Smooth muscle cell (in vitro differentiated cells): ENCODE measurements around the gene FRYL. TPM values are rescaled to one million over a fixed set of nuclear protein-coding genes. Genes with fewer than 3 reads are reported as not detected.
A peak's percentile ranks its signal among the peaks of the same experiment; 100 is the strongest.
"Not testable (repeated sequence)": the region's sequence is repeated elsewhere in the genome, so short reads cannot be mapped to it uniquely, and the experiment has no call there.

ENCODE experiments used
- DNase-seq: peaks from one replicate; lab custom pipeline; 2025; ENCODE audit not compliant: unreplicated experiment; lab: John Stamatoyannopoulos, UW
- H2AFZ ChIP-seq: fragments of 200-600 bp; sonication (generic); 2 replicates; pipeline ENCODE4 v1.6.0; 2016; ENCODE audit warnings: antibody characterized with exemption, low read depth, mild to moderate bottlenecking
- H3F3A ChIP-seq: fragments of 200-600 bp; sonication (generic); 2 replicates; pipeline ENCODE4 v1.6.0; 2017; ENCODE audit warnings: antibody characterized with exemption, low read depth
- H3K27ac ChIP-seq: fragments of 200-600 bp; sonication (generic); 2 replicates; pipeline ENCODE4 v1.5.1; 2016; ENCODE audit warnings: low read depth, mild to moderate bottlenecking
- H3K27me3 ChIP-seq: fragments of 200-600 bp; sonication (generic); 2 replicates; pipeline ENCODE4 v1.6.1; 2016; ENCODE audit warnings: low read depth, mild to moderate bottlenecking
- H3K36me3 ChIP-seq: fragments of 200-600 bp; sonication (generic); 2 replicates; pipeline ENCODE4 v1.5.1; 2016; ENCODE audit warnings: low read depth
- H3K4me1 ChIP-seq: fragments of 200-600 bp; sonication (generic); 2 replicates; pipeline ENCODE4 v1.5.1; 2016; ENCODE audit warnings: low read depth
- H3K4me2 ChIP-seq: fragments of 200-600 bp; sonication (generic); 2 replicates; pipeline ENCODE4 v1.6.0; 2016; ENCODE audit warnings: mild to moderate bottlenecking
- H3K4me3 ChIP-seq: fragments of 200-600 bp; sonication (generic); 2 replicates; pipeline ENCODE4 v1.5.1; 2016; ENCODE audit warnings: mild to moderate bottlenecking
- H3K79me2 ChIP-seq: fragments of 200-600 bp; sonication (generic); 2 replicates; pipeline ENCODE4 v1.6.0; 2016; ENCODE audit warnings: low read depth, mild to moderate bottlenecking
- H3K9ac ChIP-seq: fragments of 200-600 bp; sonication (generic); 2 replicates; pipeline ENCODE4 v1.6.0; 2016; ENCODE audit warnings: low read depth
- H3K9me3 ChIP-seq: fragments of 200-600 bp; sonication (generic); replicated peaks from 2 replicates; pipeline ENCODE4 v1.5.1; 2016; ENCODE audit warnings: low read depth
- H4K20me1 ChIP-seq: fragments of 200-600 bp; sonication (generic); 2 replicates; pipeline ENCODE4 v1.6.0; 2016; ENCODE audit warnings: low read depth
- CTCF ChIP-seq: fragments of 200-600 bp; sonication (generic); IDR thresholded peaks from 2 replicates; pipeline ENCODE4 v1.5.1; 2017; ENCODE audit warnings: borderline replicate concordance, mild to moderate bottlenecking, antibody characterized with exemption; ENCODE audit not compliant: insufficient read depth, poor library complexity, severe bottlenecking
- WGBS: methylation state at CpG from one replicate; pipeline ENCODE4 v1.1.7; 2016; ENCODE audit warnings: low lambda C conversion rate; 5-methylcytosine and 5-hydroxymethylcytosine counted together
- polyA plus RNA-seq: library from polyadenylated mRNA; unstranded; fragments of >200 nt; fragmentation: Nextera tagmentation; extraction: Ambion mirVana; gene quantifications from 2 replicates; pipeline ENCODE4 v1.2.1, GENCODE V29; 2016
- total RNA-seq: library from RNA; depleted of rRNA; stranded (reverse); fragments of >200 nt; gene quantifications from 2 replicates; pipeline ENCODE4 v1.2.3, GENCODE V29; 2014

FRYL gene
- total and polyA plus RNA-seq, 2 experiments from 2014 or later = 14.9 to 56.6 TPM

- Histone ChIP-seq H3K4me2 (peak overlapping the region; percentile 82), H4K20me1 (no peaks in the 10 kb centered on the region), H3K79me2 (peaks cover 56% of the 10 kb centered on the region), H2AFZ (no peak overlapping the region), H3K4me3 (peak overlapping the region; percentile 38), H3K36me3 (no peaks in the 10 kb centered on the region), H3K9me3 (no peaks in the 10 kb centered on the region), H3F3A (peaks cover 7% of the 10 kb centered on the region), H3K27me3 (no peaks in the 10 kb centered on the region), H3K27ac (peak overlapping the region; percentile 100), H3K9ac (peak overlapping the region; percentile 95), H3K4me1 (peaks cover 36% of the 10 kb centered on the region)
- WGBS = 40% methylated on average over 5 of the region's 5 CpGs
- TF ChIP-seq CTCF = no peak
- DNase-seq = peak; percentile 1
Measured at GRCh38 chr4:48698029-48698971, 81.8 kb downstream of the FRYL start.

GRCh38 chr4:48697516-48697915 lies 82.6 kb downstream of the FRYL start:
- not testable (repeated sequence) for H3K4me3 ChIP-seq, DNase-seq, H4K20me1 ChIP-seq, H3K27me3 ChIP-seq, H3F3A ChIP-seq, H3K36me3 ChIP-seq, H2AFZ ChIP-seq, H3K9me3 ChIP-seq
- Histone ChIP-seq H3K27ac (peak overlapping the region; percentile 100), H3K79me2 (peaks cover 64% of the 10 kb centered on the region), H3K4me1 (peaks cover 32% of the 10 kb centered on the region), H3K9ac (peak overlapping the region; percentile 95), H3K4me2 (peak overlapping the region; percentile 82)
- WGBS = 96% methylated on average over 6 of the region's 6 CpGs

GRCh38 chr4:48694824-48695223 lies 85.3 kb downstream of the FRYL start:
- no peak for TF ChIP-seq CTCF
- Histone ChIP-seq H3K4me2 (no peak overlapping the region), H3F3A (no peaks in the 10 kb centered on the region), H2AFZ (no peak overlapping the region), H4K20me1 (peaks cover 12% of the 10 kb centered on the region), H3K27me3 (no peaks in the 10 kb centered on the region), H3K9ac (no peak overlapping the region), H3K9me3 (no peaks in the 10 kb centered on the region), H3K27ac (no peak overlapping the region), H3K4me3 (no peak overlapping the region), H3K4me1 (peaks cover 28% of the 10 kb centered on the region), H3K36me3 (no peaks in the 10 kb centered on the region), H3K79me2 (peaks cover 75% of the 10 kb centered on the region)
- no peak for DNase-seq
- WGBS = 64% methylated on average over 2 of the region's 2 CpGs

GRCh38 chr4:48693856-48694574 lies 86.1 kb downstream of the FRYL start:
- Histone ChIP-seq H3K4me3 (no peak overlapping the region), H2AFZ (no peak overlapping the region), H3K9me3 (no peaks in the 10 kb centered on the region), H3K79me2 (peaks cover 79% of the 10 kb centered on the region), H3K4me1 (peaks cover 20% of the 10 kb centered on the region), H4K20me1 (peaks cover 19% of the 10 kb centered on the region), H3K27ac (no peak overlapping the region), H3F3A (no peaks in the 10 kb centered on the region), H3K27me3 (no peaks in the 10 kb centered on the region), H3K36me3 (no peaks in the 10 kb centered on the region), H3K9ac (no peak overlapping the region), H3K4me2 (no peak overlapping the region)
- DNase-seq = no peak
- WGBS = 86% methylated on average over 8 of the region's 8 CpGs
- TF ChIP-seq CTCF = no peak
